ENCODE measurements around the gene RIPOR1.

The RIPOR1 gene

GRCh38 chr16:67539691-67540635 is 11.3 kb downstream of the RIPOR1 start:
- Histone ChIP-seq H3K27me3 (no peaks in the 10 kb centered on the region), H3K36me3 (peaks cover 47 to 78% (median 61%) of the 10 kb centered on the region in 11 experiments), H3K27ac (no peak overlapping the region), H3K4me3 (peak overlapping the region in 2 of 10 experiments; percentile 80 to 89; a peak in 1 of 20 replicates), H3K4me1 (peaks cover 86 to 96% (median 93%) of the 10 kb centered on the region in 10 experiments), H3K9ac (peak overlapping the region in 5 of 11 experiments; percentile 84 to 88 (median 88); a peak in 5 of 22 replicates), H3K9me3 (replicated peaks in 1 of 11) (no peaks in the 10 kb centered on the region), H4K20me1 (peaks cover 62 to 100% (median 96%) of the 10 kb centered on the region in 11 experiments), H3K4me2 (peak overlapping the region; percentile 97 to 100 (median 98); a peak in 21 of 22 replicates)
- no peak for TF ChIP-seq Cebpa-rat (IDR thresholded peaks at IDR 0.05)

- Histone ChIP-seq H3K27ac (no peak overlapping the region), H3K9me3 (replicated peaks in 1 of 11) (no peaks in the 10 kb centered on the region), H3K36me3 (peaks cover 47 to 78% (median 65%) of the 10 kb centered on the region in 11 experiments), H3K9ac (no peak overlapping the region), H3K4me3 (no peak overlapping the region), H3K27me3 (no peaks in the 10 kb centered on the region), H3K4me2 (peak overlapping the region in 6 of 11 experiments; percentile 7 to 97 (median 50); a peak in 5 of 22 replicates), H3K4me1 (peaks cover 86 to 96% (median 93%) of the 10 kb centered on the region in 10 experiments), H4K20me1 (peaks cover 54 to 100% (median 94%) of the 10 kb centered on the region in 11 experiments)
- no peak for TF ChIP-seq Cebpa-rat (IDR thresholded peaks at IDR 0.05)
Observed at GRCh38 chr16:67540756-67541155, 12.1 kb downstream of the RIPOR1 start.

- Histone ChIP-seq H4K20me1 (peaks cover 45 to 100% (median 91%) of the 10 kb centered on the region in 11 experiments), H3K4me1 (peaks cover 86 to 96% (median 93%) of the 10 kb centered on the region in 10 experiments), H3K27ac (peak overlapping the region in 5 of 11 experiments; percentile 1 to 33 (median 10); a peak in 1 of 22 replicates)
Observed at GRCh38 chr16:67541391-67542263, 13.0 kb downstream of the RIPOR1 start.

GRCh38 chr16:67542464-67542863 is 13.8 kb downstream of the RIPOR1 start:
- Histone ChIP-seq H3K27me3 (no peaks in the 10 kb centered on the region), H3K9me3 (replicated peaks in 1 of 11) (no peaks in the 10 kb centered on the region), H3K27ac (0 out of 22 replicates have a peak overlapping the region, but pooled peaks of 2 of the 11 experiments have one; percentile 1 to 10), H3K36me3 (peaks cover 53 to 91% (median 73%) of the 10 kb centered on the region in 11 experiments), H3K9ac (no peak overlapping the region; a peak in 1 of 22 replicates), H3K4me2 (peak overlapping the region; percentile 47 to 98 (median 91)), H3K4me3 (no peak overlapping the region; a peak in 1 of 20 replicates), H3K4me1 (peaks cover 86 to 96% (median 94%) of the 10 kb centered on the region in 10 experiments), H4K20me1 (peaks cover 37 to 100% (median 91%) of the 10 kb centered on the region in 11 experiments)
- TF ChIP-seq Cebpa-rat (IDR thresholded peaks at IDR 0.05), result no peak

More at GRCh38 chr16:67541391-67542263, 13.0 kb downstream of the RIPOR1 start:
- Histone ChIP-seq H3K4me3 (peak overlapping the region in 1 of 10 experiments; percentile 12; a peak in 3 of 20 replicates), H3K36me3 (peaks cover 50 to 84% (median 70%) of the 10 kb centered on the region in 11 experiments), H3K27me3 (no peaks in the 10 kb centered on the region), H3K4me2 (peak overlapping the region; percentile 38 to 97 (median 52)), H3K9ac (peak overlapping the region in 4 of 11 experiments; percentile 6 to 37 (median 16); a peak in 3 of 22 replicates), H3K9me3 (replicated peaks in 1 of 11) (no peaks in the 10 kb centered on the region)
- TF ChIP-seq Cebpa-rat (IDR thresholded peaks at IDR 0.05), result no peak

GRCh38 chr16:67543036-67543435 is 14.4 kb downstream of the RIPOR1 start:
- TF ChIP-seq Cebpa-rat (IDR thresholded peaks at IDR 0.05), result no peak

GRCh38 chr16:67543582-67543981 is 15.0 kb downstream of the RIPOR1 start:
- peak overlapping the region; percentile 63 to 98 (median 91) for H3K4me2 ChIP-seq
- peaks cover 53 to 97% (median 74%) of the 10 kb centered on the region in 11 experiments for H3K36me3 ChIP-seq
- no peaks in the 10 kb centered on the region for H3K9me3 ChIP-seq (replicated peaks in 1 of 11)
- peak overlapping the region in 2 of 11 experiments; percentile 90; a peak in 4 of 22 replicates for H3K27ac ChIP-seq
- H3K27me3 ChIP-seq, result no peaks in the 10 kb centered on the region
- H3K9ac ChIP-seq, result peak overlapping the region in 5 of 11 experiments; percentile 8 to 85 (median 81); a peak in 3 of 22 replicates
- TF ChIP-seq Cebpa-rat (IDR thresholded peaks at IDR 0.05), result no peak
- H3K4me3 ChIP-seq, result peak overlapping the region in 1 of 10 experiments; percentile 53; a peak in 1 of 20 replicates
- peaks cover 27 to 100% (median 90%) of the 10 kb centered on the region in 11 experiments for H4K20me1 ChIP-seq
- H3K4me1 ChIP-seq, result peaks cover 90 to 100% (median 99%) of the 10 kb centered on the region in 10 experiments

More at GRCh38 chr16:67543036-67543435, 14.4 kb downstream of the RIPOR1 start:
- H3K36me3 ChIP-seq, result peaks cover 53 to 96% (median 73%) of the 10 kb centered on the region in 11 experiments
- H3K27me3 ChIP-seq, result no peaks in the 10 kb centered on the region
- H3K27ac ChIP-seq, result peak overlapping the region in 3 of 11 experiments; percentile 29 to 90 (median 90); a peak in 6 of 22 replicates
- H3K9me3 ChIP-seq (replicated peaks in 1 of 11), result no peaks in the 10 kb centered on the region
- peaks cover 32 to 100% (median 92%) of the 10 kb centered on the region in 11 experiments for H4K20me1 ChIP-seq
- H3K4me3 ChIP-seq, result no peak overlapping the region
- H3K4me2 ChIP-seq, result peak overlapping the region; percentile 63 to 98 (median 91)
- peak overlapping the region in 5 of 11 experiments; percentile 8 to 44 (median 15); a peak in 4 of 22 replicates for H3K9ac ChIP-seq
- H3K4me1 ChIP-seq, result peaks cover 90 to 100% (median 99%) of the 10 kb centered on the region in 10 experiments

GRCh38 chr16:67544329-67544841 is 15.8 kb downstream of the RIPOR1 start:
- Histone ChIP-seq H3K9ac (peak overlapping the region in 8 of 11 experiments; percentile 28 to 85 (median 76); a peak in 16 of 22 replicates), H4K20me1 (peaks cover 19 to 100% (median 83%) of the 10 kb centered on the region in 11 experiments; a peak in 21 of 22 replicates), H3K4me1 (peaks cover 90 to 100% (median 98%) of the 10 kb centered on the region in 10 experiments), H3K27me3 (no peaks in the 10 kb centered on the region), H3K27ac (peak overlapping the region in 9 of 11 experiments; percentile 5 to 96 (median 81); a peak in 17 of 22 replicates), H3K36me3 (peaks cover 56 to 97% (median 77%) of the 10 kb centered on the region in 11 experiments), H3K9me3 (replicated peaks in 1 of 11) (no peaks in the 10 kb centered on the region), H3K4me3 (peak overlapping the region in 5 of 10 experiments; percentile 18 to 53 (median 40); a peak in 6 of 20 replicates), H3K4me2 (peak overlapping the region; percentile 63 to 98 (median 91))
- no peak for TF ChIP-seq Cebpa-rat (IDR thresholded peaks at IDR 0.05)
